Suprapubic skin (tissue), 4 donors: ENCODE measurements around the gene NAGLU.

Experiments
- EP300 ChIP-seq: sonication (generic); formaldehyde crosslinking; IDR thresholded peaks from one replicate; pipeline ENCODE4 v1.6.1; 2017; ENCODE audit warnings: antibody characterized with exemption
- POLR2A ChIP-seq, 2 donors: fragments of 450-650 bp; IDR thresholded peaks; one replicate each; pipeline ENCODE4 v1.6.1; 2017; ENCODE audit warnings: antibody characterized with exemption in 2 of 2, mild to moderate bottlenecking in 2 of 2, moderate library complexity in 2 of 2
- POLR2AphosphoS5 ChIP-seq, 3 donors: sonication (generic); formaldehyde crosslinking; IDR thresholded peaks; one replicate each; pipeline ENCODE4 v1.6.1; 2017; ENCODE audit warnings: antibody characterized with exemption in 3 of 3
- TF ChIP-seq, protein P1 (sequence below), 2 donors: fragments of 200-600 bp in 1 of 2; fragments of 450-650 bp in 1 of 2; sonication (generic) in 1 of 2; IDR thresholded peaks; one replicate each; pipeline ENCODE4 v1.5.1; 2016 to 2019; ENCODE audit warnings: antibody characterized with exemption in 2 of 2, mild to moderate bottlenecking in 1 of 2, moderate library complexity in 1 of 2

DNA sequence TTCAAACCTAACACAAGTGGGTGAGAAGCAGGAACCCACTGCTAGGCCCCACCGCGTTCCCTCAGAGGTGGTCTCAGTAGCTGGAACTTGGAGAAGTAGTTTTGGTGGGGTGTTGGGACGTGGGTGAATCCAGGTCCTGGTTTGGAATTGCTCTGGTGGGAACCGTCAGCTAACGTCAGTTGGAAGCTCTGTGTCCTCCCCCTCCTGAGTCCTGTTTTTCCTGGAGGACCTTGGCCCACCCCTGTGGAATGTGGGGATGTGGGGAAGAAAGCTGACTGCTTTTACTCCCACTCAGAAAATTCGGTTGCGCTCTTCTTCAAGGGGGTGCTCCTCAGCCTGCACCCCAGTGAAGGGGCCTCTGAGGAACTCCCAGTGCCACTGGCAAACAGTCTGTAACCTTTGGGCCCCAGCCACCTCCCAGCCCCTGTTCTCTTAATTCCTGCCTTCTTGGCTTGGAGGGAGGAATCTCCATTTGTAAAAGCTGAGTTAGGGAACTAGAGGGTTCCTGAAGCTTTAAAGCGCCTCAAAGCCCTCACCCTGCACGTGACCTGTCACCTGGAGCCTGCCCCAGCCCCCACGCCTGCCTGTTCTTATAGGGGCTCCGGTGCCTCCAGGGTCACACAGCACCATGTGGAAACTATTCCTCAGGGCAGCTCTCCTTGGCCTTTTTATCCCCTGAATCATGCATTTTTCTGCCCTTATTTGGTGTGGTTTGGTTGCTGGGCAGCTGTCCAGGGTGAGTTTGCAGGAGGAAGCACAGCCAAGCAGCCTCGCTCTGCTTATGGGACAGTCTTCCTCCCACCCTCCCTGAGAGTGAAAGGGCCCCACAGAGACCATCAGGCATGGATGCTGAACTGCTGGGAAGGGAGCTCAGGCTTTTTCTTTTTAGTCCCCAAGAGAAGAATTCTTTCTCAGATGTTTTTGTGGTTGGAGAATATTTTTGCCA is 16.2 kb upstream of the NAGLU start:
- TF ChIP-seq, protein P1, sequence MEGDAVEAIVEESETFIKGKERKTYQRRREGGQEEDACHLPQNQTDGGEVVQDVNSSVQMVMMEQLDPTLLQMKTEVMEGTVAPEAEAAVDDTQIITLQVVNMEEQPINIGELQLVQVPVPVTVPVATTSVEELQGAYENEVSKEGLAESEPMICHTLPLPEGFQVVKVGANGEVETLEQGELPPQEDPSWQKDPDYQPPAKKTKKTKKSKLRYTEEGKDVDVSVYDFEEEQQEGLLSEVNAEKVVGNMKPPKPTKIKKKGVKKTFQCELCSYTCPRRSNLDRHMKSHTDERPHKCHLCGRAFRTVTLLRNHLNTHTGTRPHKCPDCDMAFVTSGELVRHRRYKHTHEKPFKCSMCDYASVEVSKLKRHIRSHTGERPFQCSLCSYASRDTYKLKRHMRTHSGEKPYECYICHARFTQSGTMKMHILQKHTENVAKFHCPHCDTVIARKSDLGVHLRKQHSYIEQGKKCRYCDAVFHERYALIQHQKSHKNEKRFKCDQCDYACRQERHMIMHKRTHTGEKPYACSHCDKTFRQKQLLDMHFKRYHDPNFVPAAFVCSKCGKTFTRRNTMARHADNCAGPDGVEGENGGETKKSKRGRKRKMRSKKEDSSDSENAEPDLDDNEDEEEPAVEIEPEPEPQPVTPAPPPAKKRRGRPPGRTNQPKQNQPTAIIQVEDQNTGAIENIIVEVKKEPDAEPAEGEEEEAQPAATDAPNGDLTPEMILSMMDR (IDR thresholded peaks at IDR 0.05): no peak
- TF ChIP-seq POLR2A (IDR thresholded peaks at IDR 0.05): no peak
- no peak for TF ChIP-seq EP300
- TF ChIP-seq POLR2AphosphoS5 (IDR thresholded peaks at IDR 0.05): peak in 2 of 3 donors; percentile 17 to 50
